Measurements from ENCODE around the gene PRKAG2.

PRKAG2 gene

DNA sequence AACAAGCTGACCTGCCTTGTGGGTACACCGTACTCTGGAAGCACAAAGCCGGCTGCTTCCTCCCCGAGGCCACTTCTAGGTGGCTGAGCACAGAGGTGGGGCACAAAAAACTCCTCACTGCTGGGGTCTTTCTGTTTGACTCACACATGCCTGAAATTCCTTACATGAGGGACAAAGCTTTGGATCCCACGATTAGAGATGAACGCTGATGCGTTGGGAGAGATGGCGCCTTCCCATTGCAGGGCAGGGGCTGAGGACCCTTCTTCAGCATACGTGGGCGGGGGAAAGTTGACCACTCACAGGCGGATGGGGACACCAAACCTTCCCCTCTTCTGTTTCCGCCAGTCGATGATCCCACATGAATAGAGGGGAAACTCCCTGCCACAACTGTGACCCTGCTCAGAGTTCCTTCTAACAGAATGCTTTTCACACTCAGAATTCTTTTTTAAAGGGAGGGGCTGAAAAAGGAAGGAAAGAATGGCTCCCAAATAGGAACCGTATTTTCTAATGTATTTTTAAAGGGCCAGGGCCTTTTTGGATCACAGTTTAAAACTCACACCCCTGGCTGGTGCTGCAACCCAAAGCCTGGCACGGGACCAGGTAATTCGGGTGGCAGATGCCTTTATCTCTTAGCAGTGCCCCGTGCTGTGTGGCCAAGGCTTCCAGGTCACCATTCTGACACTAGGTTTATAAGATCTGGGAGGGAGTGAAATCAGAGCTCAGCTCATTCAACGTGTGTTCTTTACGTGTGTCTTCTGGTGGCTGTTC is 134.0 kb downstream of the PRKAG2 start:
- FAIRE-seq (no peak), DNase-seq (ENCODE audit: extremely low spot score, insufficient read length, low read depth) (no peak)

DNA sequence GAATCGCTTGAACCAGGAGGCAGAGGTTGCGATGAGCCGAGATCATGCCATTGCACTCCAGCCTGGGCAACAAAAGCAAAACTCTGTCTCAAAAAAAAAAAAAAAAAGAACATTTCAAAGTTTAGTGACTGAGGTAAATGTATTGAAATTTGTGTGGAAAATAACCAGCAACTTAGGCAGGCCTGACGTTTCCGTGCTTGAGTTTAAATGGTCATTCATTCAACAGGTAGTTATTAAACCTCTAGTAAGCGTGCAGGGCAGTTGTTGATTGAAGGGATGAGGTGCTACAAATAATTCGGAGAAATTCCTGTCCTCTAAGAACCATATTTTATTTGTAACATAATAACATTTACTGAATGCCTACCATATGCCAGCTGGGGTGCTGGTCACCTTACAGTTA is 135.3 kb downstream of the PRKAG2 start:
- no peak for FAIRE-seq
- no peak for DNase-seq (ENCODE audit: extremely low spot score, insufficient read length, low read depth)

DNA sequence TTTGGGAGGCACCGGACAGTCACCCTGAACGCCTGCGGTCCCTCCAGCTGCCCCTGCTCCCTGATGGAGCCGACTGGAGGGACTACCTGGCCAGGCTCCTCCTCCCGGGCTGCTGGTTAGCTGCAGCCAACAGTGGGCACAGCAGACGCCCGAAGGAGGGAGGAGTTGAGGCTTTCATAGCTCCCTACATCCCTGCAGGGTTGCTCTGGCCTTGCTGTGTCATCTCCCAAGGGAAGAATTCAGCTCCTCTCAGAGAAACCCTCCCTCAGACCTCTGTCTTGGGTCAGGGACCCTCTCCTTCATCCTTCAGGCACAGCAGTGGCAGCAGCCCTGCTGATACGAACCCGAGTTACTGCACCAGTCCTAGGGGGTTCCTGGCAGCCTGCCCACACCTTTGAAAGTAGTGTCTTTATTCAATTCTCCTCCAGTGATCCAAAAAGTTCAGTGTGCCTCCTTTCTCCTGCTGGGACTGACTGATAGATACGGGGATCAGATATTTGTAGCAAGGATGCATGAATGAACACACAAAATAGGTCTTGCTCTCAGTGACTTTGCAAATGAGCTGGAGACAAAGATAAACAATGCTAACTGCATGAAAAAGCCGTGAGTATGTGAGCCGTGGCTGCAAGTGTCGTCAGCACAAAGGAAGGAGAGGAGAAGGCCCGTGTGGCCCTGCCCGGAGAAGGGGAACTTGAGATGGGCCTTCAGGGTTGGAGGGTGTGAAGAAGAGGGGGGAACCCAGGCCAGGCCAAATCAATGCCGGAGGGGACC is 136.6 kb downstream of the PRKAG2 start:
- FAIRE-seq (no peak), DNase-seq (ENCODE audit: extremely low spot score, insufficient read length, low read depth) (no peak)

DNA sequence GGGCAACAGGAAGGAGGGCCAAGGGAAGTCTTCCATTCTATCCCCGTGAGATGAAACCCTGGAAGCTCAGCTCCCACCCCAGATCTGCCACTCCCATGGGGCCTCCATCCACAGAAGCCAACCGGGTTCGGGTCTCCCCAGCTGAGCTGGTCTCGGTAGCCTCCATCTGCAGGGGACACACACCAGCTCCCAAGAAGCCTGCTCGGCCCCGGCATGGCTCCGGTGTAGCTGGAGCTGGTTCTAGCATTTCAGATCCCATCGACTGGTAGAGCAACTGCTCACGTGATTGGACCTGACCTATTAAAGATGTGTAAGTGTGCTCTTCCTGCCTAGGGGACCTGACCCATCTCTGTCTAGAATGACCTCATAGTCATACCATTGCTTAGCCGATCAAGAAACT is 138.0 kb downstream of the PRKAG2 start:
- FAIRE-seq: no peak
- DNase-seq (ENCODE audit: extremely low spot score, insufficient read length, low read depth): no peak

DNA sequence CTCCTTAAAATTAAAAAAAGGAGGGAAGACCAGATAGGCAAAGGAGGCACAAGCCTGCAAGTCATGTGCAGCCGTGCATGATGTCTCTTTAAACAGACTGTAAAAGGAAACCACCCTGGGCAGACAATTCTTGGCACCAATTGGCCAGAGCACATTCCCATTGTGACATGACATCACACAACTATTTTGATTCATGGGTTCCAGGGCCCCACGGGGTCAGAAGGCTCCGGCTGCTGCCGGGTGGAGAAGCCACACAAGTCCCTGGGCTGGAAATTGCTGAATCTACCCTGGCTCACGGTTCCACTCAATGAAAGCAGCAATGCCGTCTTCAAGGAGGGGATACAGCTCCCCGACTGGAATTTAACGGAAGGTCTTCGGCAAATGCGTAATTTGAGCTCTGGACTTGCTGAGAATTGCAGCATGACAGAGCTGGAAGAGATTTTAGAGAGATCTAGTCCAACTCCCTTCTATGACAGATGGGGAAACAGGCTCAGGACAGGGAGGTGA is 140.5 kb downstream of the PRKAG2 start:
- FAIRE-seq (no peak), DNase-seq (ENCODE audit: extremely low spot score, insufficient read length, low read depth) (no peak)

DNA sequence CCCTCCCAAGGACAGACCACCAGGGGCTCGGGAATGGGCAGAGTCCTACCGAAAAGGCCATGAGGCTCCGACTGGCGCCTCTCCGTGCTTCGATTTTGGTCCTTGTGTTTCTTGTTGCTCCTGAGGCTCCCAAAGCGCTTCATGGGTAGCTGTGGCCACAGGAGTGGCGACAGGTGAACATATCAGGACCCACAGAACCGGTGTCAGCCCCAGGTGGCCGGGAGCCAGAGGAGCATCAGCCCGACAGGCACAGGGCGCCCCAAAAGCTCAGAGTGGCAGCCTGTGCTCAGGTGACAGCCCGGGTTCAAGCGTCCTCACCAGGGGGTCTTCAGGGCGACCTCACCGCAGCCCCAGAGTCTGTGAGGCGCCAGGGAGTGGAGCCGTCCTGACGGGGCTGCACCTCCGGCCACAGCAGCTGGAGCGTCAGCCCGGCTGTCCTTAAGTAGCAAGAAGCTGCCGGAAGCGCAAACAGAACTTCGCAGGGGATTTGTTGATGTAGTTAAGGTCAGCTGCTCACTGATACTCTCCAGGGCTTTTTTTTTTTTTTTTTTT is 141.0 kb downstream of the PRKAG2 start:
- DNase-seq (ENCODE audit: extremely low spot score, insufficient read length, low read depth): no peak
- no peak for FAIRE-seq

DNA sequence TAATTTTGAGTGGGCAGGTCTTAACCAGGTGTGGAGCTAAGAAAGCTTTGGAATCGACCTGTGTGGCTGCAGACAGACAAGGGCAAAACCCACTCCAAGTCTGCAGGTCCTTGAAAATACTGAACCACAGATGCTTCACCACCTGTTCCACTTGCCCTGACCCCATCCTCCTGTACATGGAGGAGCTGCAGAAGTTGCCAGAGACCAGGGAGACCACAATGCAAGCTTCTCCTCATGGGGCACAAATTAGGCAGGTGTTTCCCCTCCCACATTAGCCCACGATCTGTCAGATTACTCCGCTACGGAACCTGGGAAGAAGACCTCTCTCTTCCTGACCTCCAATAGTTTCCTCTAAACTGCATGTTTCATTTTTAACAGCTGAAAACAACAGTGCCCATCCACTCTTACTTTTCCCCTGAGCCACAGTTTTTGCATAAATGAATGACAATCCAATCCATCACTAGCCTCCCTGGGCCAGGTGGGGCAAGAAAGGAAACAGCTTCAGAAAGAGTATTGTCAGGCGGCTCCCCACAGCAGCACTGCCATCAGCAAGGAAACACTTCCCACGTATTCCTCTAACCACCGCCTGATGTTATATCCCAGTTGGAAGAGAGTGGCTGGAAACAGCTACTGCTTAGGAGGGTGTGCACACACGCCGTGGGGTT is 141.6 kb downstream of the PRKAG2 start:
- no peak for DNase-seq (ENCODE audit: extremely low spot score, insufficient read length, low read depth)
- no peak for FAIRE-seq

DNA sequence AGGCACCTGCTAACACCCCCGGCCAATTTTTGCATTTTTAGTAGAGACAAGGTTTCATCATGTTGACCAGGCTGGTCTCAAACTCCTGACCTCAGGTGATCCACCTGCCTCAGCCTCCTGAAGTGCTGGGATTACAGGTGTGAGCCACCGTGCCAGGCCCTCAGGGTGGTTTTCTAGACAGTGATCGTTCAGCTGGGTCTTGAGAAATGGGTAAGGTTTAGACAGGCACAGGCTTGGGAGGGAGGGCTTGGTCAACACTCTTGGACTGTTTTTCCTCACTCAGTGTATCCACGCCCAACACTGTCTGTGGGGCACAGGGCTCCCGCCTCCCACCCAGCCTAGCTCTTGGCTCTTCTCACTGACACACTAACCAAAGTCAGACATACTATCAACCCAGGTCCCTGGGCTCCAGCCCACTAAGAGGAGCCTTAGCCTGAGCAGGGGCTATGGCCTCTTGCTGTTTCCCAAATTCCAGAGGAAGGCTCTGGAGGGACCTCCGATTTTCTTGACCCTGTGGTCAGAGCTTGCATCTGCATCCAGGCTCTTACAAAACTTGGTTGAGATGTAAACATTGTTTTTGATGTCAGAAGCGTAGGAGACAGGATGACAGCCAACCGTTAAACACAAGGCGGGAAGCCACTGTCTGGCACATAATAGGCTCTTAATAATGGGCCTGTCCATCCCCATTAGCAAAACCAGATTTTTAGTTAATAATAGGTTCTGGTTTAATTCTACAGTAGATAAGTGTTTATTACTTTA is 143.9 kb downstream of the PRKAG2 start:
- DNase-seq (ENCODE audit: extremely low spot score, insufficient read length, low read depth) (no peak), FAIRE-seq (no peak)

DNA sequence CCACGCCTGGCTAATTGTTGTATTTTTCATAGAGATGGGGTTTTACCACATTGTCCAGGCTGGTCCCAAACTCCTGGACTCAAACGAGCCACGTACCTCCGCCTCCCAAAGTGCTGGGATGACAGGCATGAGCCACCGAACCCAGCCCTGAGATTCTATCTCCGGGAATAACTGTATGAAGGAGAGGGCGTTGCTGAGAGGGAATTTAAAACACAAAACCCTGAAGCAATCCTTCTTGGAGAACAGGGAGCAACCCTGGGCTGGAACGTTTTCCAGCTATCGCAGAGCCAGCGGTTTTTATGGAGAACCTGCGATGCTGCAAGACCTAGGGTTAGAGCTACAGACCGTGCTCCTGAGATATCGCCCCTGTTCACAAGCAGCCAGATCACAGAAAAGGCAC is 144.6 kb downstream of the PRKAG2 start:
- no peak for FAIRE-seq
- no peak for DNase-seq (ENCODE audit: extremely low spot score, insufficient read length, low read depth)

DNA sequence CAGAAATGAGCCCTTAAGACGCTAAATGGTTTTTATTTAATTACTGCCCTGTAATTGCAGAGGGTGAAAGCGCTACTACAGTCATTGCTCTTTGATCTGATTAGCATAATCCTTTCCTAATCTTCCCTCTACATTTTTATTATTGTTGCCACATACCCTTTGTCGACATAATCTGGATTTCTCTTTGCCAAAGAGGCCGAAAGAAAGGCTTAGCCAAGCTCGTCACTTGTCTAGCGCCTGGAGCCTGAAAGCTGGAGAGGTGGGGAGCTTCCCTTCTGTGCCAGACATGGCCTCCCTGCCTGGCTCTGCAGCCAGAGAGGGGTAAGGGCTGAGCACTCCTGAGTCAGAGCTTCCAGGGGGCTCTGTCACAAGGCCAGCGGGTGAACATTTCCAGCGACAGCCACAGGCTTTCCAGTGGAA is 145.9 kb downstream of the PRKAG2 start:
- no peak for DNase-seq (ENCODE audit: extremely low spot score, insufficient read length, low read depth)
- no peak for FAIRE-seq

DNA sequence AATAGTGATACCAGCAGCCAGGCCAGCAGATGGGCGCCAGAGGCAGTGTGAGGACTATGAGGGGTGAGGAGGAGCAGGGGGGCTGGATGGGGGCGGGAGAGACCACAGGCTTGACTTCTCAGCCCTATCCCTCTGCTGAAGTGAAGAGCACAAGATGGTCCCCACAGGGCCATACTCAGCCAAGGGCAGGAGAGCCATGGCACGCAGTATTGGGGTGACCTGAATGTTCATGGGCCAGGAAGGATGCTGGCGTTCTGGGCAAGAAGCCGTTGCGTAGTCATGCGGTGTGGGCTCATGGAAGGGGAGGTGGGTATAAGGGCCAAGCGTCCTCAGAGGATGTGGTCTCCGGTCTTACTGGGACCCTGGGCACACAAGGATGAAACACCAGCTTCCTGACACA is 146.3 kb downstream of the PRKAG2 start:
- DNase-seq (ENCODE audit: extremely low spot score, insufficient read length, low read depth) (no peak), FAIRE-seq (no peak)

DNA sequence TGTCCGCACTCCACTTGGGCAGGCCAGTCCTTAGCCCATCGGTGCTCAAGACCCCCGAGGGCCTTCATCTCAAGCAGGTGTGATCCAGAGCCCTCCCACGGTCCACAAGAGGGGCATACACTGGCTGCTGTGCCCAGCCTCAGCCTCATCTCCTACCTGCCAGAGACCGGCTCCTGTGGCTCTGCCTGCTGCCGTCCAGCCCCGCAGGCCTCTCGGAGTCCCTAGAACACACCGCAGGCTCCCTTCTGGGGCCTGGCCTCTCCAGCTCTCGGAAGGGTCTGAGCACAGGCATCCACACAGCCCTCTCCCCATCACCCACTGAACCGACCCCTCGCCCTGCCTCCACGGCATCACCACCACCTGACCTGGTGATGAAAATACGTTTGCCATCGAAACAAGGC is 147.4 kb downstream of the PRKAG2 start:
- DNase-seq (ENCODE audit: extremely low spot score, insufficient read length, low read depth) (no peak), FAIRE-seq (no peak)

DNA sequence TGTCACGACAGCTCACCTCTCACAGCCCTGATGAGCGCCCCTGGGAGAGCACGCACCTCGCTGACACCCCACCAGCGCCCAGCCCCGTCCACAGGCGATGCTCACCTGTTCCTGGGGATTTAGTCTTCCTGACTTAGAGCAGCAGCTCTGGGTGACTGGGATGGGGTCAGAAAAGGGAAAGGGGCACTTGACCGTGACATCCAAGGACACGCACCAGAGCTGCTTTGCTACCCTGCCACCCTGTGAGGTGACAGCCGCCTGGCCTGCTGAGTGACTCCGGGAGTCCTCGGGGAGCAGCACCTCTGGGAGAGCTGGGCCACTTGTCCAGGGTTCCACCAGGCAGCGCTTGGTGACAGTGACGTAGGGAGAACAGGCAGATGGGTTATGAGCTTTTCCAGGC is 148.2 kb downstream of the PRKAG2 start:
- FAIRE-seq (no peak), DNase-seq (ENCODE audit: extremely low spot score, insufficient read length, low read depth) (no peak)

DNA sequence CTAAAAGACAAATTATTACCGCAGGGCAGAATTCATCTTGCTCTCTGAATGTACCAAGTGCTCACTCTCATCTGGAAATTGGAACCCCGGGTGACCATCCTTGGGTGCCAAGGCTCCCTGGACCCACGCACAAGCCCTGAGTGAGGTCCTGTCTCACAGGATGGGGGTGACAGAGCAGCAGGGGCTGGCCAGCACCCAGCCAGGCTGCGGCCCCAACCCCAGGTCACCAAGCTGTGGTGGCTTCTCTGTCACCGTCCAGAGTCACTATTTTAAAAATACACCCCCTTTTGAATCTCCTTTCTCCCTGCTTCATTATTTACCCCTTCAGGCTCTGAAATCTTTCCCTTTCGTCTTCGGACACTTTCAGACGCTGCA is 148.6 kb downstream of the PRKAG2 start:
- FAIRE-seq: no peak
- DNase-seq (ENCODE audit: extremely low spot score, insufficient read length, low read depth): no peak

DNA sequence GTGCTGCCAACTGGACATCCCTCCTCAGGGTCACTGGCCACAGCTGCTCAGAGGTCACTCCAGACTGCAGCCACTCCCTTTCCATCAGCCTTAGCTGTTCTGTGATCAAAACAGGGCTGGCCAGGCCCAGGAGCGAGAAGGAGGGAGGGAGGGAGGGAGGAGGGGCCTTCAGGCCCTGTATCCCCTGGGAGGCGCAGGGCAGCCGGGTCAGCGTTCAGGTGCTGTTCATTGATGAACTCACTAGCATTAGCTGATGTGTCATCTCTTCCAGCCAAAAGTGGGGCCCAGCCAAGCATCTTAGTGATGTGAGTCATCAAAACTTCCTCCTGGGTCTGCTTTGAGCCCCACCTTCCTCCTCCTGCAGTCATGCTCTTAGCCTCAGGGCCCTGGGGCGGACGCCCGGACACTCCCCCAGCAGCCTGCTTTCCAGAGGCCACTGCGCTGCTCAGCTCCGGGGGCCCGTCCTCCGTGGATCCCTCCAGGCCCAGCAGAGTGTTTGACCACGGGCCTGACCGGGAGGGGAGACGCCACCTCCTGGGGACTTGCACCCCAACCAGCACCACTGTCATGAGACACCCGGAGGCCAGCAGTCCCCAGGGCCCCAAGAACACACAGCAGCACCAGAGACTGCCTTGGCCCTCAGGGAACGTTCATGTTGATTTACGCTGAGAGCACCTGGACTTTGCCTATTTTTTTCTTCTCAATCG is 149.2 kb downstream of the PRKAG2 start:
- DNase-seq (ENCODE audit: extremely low spot score, insufficient read length, low read depth) (peak; percentile 43), FAIRE-seq (peak; percentile 70)

DNA sequence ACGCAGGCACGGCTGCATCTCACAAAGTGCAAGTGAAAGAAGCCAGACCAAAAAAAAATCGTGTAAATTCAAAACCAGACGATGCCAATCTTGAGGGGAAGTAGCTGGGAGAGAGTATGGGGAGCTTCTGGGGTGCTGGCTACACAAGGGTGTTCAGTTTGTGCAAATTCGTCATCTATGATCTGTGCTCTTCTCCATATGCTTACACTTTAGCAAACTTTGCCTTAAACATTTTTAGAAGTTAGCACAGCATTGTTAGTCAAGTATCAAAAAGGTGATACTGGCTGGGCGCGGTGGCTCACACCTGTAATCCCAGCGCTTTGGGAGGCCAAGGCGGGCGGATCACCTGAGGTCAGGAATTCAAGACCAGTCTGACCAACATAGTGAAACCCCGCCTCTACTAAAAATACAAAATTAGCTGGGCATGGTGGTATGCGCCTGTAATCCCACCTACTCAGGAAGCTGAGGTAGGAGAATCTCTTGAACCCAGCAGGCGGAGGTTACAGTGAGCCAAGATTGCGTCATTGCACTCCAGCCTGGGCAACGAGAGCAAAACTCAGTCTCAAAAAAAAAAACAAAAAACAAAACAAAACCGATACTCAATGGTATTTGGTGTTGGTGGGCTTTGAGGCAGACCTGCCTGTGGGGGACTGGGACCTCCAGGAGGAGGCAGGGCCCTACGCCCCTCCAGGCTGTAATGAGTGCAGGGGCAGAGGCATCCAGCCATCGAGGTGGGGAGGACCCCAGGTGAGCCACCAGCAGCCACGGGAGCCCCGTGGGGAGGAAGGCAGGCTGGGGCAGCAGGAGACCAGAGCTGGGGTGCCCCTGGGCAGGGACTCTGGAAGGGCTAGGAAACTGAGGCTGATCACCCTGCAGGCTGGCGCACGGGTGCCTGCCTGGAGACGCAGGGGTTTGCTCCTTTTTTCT is 150.0 kb downstream of the PRKAG2 start:
- DNase-seq (ENCODE audit: extremely low spot score, insufficient read length, low read depth) (no peak), FAIRE-seq (no peak)

DNA sequence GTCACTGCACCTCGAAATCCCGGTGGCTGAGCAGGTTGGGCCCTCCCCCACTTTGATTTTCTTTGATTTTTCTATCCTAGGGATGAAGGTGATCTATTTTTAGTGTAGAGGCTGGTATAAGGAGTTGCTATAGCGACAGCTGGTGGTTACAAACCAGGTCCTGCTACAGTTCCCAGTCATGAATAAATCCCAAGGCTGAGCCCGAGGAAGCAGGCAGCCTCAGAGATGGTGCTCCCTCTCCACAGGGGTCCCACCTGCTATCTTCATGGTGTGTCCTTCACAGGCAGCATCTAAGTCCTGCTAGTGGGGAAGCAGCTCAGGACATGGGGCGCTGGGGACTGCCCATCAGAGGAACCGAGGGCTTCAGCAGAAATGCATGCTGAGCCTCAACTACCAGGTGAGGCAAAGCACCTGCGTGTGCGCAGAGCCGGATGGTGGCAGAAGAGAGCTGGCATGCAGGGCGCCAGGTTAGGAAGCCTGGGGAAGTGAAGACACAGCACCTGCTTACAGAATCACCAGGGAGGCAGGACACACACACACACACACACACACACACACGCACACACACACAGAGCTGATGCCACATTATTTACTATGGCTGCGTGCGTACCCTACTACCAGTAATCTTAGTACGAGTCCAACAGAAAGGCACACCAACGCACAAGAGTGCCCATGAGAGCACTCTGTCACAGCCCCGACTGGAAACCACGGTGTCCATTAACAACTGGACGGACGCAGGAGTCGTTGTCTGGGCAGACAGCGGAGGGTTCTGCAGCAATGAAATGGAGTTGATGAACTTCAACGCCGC is 150.9 kb downstream of the PRKAG2 start:
- no peak for FAIRE-seq
- DNase-seq (ENCODE audit: extremely low spot score, insufficient read length, low read depth): no peak

Measured in GM18507 (cell line).